Measurements from ENCODE around the gene DLEU7. TPM values are rescaled to one million over a fixed set of nuclear protein-coding genes. Genes with fewer than 3 reads are reported as not detected.
A peak's percentile ranks its signal among the peaks of the same experiment; 100 is the strongest.

DLEU7 gene
- total RNA-seq, 1 donor from 2014 or later: not detected

GRCh38 chr13:50845211-50845610 is 1.7 kb upstream of the DLEU7 start:
- no peak for DNase-seq (ENCODE audit: low spot score)
- TF ChIP-seq CTCF (IDR thresholded peaks at IDR 0.05; ENCODE audit: unreplicated experiment): no peak
- peaks cover 8% of the 10 kb centered on the region for H3K4me1 Mint-ChIP-seq (ENCODE audit: unreplicated experiment)
- H3K4me3 Mint-ChIP-seq (ENCODE audit: unreplicated experiment): no peak overlapping the region
- H3K27me3 Mint-ChIP-seq (ENCODE audit: unreplicated experiment): peaks cover 7% of the 10 kb centered on the region
- no peaks in the 10 kb centered on the region for H3K9me3 Mint-ChIP-seq (ENCODE audit: unreplicated experiment)
- peaks cover 4% of the 10 kb centered on the region for H3K36me3 Mint-ChIP-seq (ENCODE audit: low read depth, unreplicated experiment)
- no peak overlapping the region for H3K27ac Mint-ChIP-seq (ENCODE audit: unreplicated experiment)

- no peaks in the 10 kb centered on the region for H3K9me3 Mint-ChIP-seq (ENCODE audit: unreplicated experiment)
- H3K4me3 Mint-ChIP-seq (ENCODE audit: unreplicated experiment): peak overlapping the region; percentile 88
- H3K36me3 Mint-ChIP-seq (ENCODE audit: low read depth, unreplicated experiment): peaks cover 4% of the 10 kb centered on the region
- no peak for TF ChIP-seq CTCF (IDR thresholded peaks at IDR 0.05; ENCODE audit: unreplicated experiment)
- H3K27ac Mint-ChIP-seq (ENCODE audit: unreplicated experiment): no peak overlapping the region
- H3K4me1 Mint-ChIP-seq (ENCODE audit: unreplicated experiment): peaks cover 8% of the 10 kb centered on the region
- H3K27me3 Mint-ChIP-seq (ENCODE audit: unreplicated experiment): peaks cover 9% of the 10 kb centered on the region
- no peak for DNase-seq (ENCODE audit: low spot score)
These were observed 788 bp upstream of the DLEU7 start for GRCh38 chr13:50844084-50844875.

DNA sequence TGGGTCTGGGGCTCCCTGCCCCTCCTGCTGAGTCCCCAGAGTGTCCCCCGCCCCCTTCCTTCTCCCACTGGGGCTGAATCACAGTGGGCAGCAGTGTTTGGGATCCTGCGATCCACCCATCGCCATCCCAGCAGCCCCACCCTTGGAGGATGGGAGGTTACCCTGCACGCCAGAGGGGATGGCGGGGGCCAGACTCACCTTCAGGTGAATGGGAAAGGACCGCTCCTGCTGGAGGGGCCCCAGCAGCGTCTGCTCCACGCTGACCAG is 569 bp downstream of the DLEU7 start:
- H3K4me1 Mint-ChIP-seq (ENCODE audit: unreplicated experiment): peaks cover 8% of the 10 kb centered on the region
- no peak overlapping the region for H3K4me3 Mint-ChIP-seq (ENCODE audit: unreplicated experiment)
- peaks cover 4% of the 10 kb centered on the region for H3K36me3 Mint-ChIP-seq (ENCODE audit: low read depth, unreplicated experiment)
- no peak for DNase-seq (ENCODE audit: low spot score)
- no peaks in the 10 kb centered on the region for H3K9me3 Mint-ChIP-seq (ENCODE audit: unreplicated experiment)
- TF ChIP-seq CTCF (IDR thresholded peaks at IDR 0.05; ENCODE audit: unreplicated experiment): no peak
- H3K27me3 Mint-ChIP-seq (ENCODE audit: unreplicated experiment): peaks cover 9% of the 10 kb centered on the region
- H3K27ac Mint-ChIP-seq (ENCODE audit: unreplicated experiment): no peak overlapping the region

DNA sequence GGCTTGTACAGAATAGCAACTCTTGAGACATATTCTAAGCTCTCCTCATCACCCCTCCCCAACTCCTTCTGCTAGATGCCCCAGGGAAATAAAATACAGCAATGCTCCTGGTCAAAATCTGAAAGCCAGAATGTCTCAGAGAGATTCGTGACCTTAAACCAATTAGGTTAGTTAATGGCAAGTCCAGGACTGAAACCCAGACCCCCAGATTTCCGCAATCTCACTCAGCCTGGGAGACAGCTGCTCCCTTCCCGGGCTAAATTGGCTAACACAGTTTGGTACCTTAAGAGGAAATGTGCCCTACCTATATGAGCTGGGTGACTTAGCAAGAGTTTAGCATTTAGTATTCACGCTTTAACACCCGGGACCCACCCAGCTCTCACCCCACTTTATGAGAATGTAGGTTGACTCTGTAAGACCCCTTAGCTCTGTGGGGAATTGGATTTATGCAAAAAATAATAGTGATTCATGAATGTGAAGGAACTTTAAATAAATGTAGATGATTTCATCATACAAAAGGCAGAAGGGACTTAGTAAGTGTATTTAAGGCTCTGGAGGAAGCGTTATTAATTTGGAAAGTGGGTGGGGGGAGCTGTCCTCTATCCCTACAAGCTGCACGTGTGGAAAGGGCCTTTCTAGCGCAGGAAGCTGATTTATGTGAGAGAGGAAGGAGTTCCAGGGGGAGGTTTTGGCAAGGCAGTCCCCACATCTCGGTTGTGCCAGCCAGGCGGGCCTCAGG is 1.1 kb downstream of the DLEU7 start:
- DNase-seq (ENCODE audit: low spot score): no peak
- Mint-ChIP-seq H3K36me3 (ENCODE audit: low read depth, unreplicated experiment) (peaks cover 4% of the 10 kb centered on the region), H3K27ac (ENCODE audit: unreplicated experiment) (no peak overlapping the region), H3K27me3 (ENCODE audit: unreplicated experiment) (peaks cover 9% of the 10 kb centered on the region), H3K4me1 (ENCODE audit: unreplicated experiment) (peaks cover 8% of the 10 kb centered on the region), H3K9me3 (ENCODE audit: unreplicated experiment) (no peaks in the 10 kb centered on the region), H3K4me3 (ENCODE audit: unreplicated experiment) (peak overlapping the region; percentile 84)
- TF ChIP-seq CTCF (IDR thresholded peaks at IDR 0.05; ENCODE audit: unreplicated experiment): no peak

- H3K27me3 Mint-ChIP-seq (ENCODE audit: unreplicated experiment): peaks cover 9% of the 10 kb centered on the region
- H3K4me1 Mint-ChIP-seq (ENCODE audit: unreplicated experiment): peaks cover 8% of the 10 kb centered on the region
- peaks cover 4% of the 10 kb centered on the region for H3K36me3 Mint-ChIP-seq (ENCODE audit: low read depth, unreplicated experiment)
- no peak overlapping the region for H3K4me3 Mint-ChIP-seq (ENCODE audit: unreplicated experiment)
- DNase-seq (ENCODE audit: low spot score): no peak
- H3K9me3 Mint-ChIP-seq (ENCODE audit: unreplicated experiment): no peaks in the 10 kb centered on the region
- no peak overlapping the region for H3K27ac Mint-ChIP-seq (ENCODE audit: unreplicated experiment)
- TF ChIP-seq CTCF (IDR thresholded peaks at IDR 0.05; ENCODE audit: unreplicated experiment): no peak
These were observed 1.7 kb downstream of the DLEU7 start for GRCh38 chr13:50841786-50842185.
